Osteocyte (in vitro differentiated cells): ENCODE results near the gene ZNF764. TPM values are rescaled to one million over a fixed set of nuclear protein-coding genes. Genes with fewer than 3 reads are reported as not detected.

Source experiments
- DNase-seq: peaks from one replicate; pipeline ENCODE4 v3.0.0; 2021; ENCODE audit warnings: mixed read lengths; ENCODE audit not compliant: unreplicated experiment; ENCODE audit errors: extremely low spot score
- H3K27ac Mint-ChIP-seq: one replicate; pipeline ENCODE4 v1.8.0; 2021; ENCODE audit warnings: mild to moderate bottlenecking, mixed read lengths; ENCODE audit not compliant: unreplicated experiment
- H3K27me3 Mint-ChIP-seq: one replicate; pipeline ENCODE4 v1.8.0; 2021; ENCODE audit warnings: mixed read lengths; ENCODE audit not compliant: unreplicated experiment
- H3K36me3 Mint-ChIP-seq: one replicate; pipeline ENCODE4 v1.8.0; 2021; ENCODE audit warnings: mixed read lengths; ENCODE audit not compliant: unreplicated experiment
- H3K4me1 Mint-ChIP-seq: one replicate; pipeline ENCODE4 v1.8.0; 2021; ENCODE audit warnings: mixed read lengths; ENCODE audit not compliant: unreplicated experiment
- H3K4me3 Mint-ChIP-seq: one replicate; pipeline ENCODE4 v1.8.0; 2021; ENCODE audit warnings: mild to moderate bottlenecking, moderate library complexity, mixed read lengths; ENCODE audit not compliant: unreplicated experiment
- H3K9me3 Mint-ChIP-seq: one replicate; pipeline ENCODE4 v1.8.0; 2021; ENCODE audit warnings: mixed read lengths; ENCODE audit not compliant: unreplicated experiment
- CTCF ChIP-seq: fragments of 200-600 bp; sonication (generic); IDR thresholded peaks from 2 replicates; pipeline ENCODE4 v1.5.0; 2021; ENCODE audit warnings: antibody characterized with exemption, mild to moderate bottlenecking, moderate library complexity
- long read RNA-seq: library from polyadenylated mRNA; unstranded; transcript quantifications from one replicate; pipeline ENCODE4 v2.0.0, GENCODE V29; 2021
- total RNA-seq: library from RNA; stranded (reverse); gene quantifications from 2 replicates; pipeline ENCODE4 v1.2.1, GENCODE V29; 2021

The ZNF764 gene
- 10.1 and 12.1 TPM in 2 replicates for total RNA-seq
- long read RNA-seq: 0 reads

DNA sequence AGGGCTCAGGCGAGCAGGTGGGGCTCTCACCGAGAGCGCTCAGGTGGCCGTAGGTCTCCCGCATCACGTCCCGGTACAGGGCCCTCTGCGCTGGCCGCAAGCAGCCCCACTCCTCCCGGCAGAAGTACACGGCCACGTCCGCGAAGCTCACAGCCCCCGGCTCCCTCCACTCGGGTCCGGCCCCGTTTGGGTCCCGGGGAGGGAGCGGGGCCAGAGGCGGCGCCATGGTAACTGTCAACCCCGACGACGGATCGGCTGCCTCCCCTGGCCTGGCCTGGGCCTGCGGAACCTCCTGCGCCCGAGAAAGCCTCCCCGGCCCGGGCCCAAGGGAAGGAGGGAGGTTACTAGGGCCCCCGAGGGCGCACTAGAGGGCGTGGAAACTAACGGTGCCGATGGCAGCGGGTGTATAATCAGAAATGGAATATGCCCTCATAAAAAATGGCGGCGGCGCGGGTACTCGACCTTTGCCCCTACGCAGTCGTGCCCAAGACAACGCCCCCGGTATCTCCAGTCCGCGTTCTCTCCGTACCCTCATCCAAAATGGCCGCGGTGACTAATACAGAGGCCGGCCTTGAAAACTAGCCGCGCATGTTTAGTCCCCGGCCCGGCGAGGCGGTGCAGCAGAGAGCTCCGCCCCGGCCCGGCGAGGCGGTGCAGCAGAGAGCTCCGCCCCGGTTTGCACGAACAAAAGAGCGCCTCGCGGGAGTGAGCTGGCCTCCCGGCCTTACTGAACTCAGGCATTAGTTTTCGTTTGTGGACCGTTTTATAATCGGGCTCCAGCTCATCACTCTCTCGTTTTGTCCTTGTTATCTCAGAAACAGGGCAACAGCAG, at the start of gene ZNF764:
Gene ZNF764, minus strand, starts transcription at position 418 of the 832 bp plus-strand sequence. Its CDS starts 192 bp downstream, at position 226.
- H3K27ac Mint-ChIP-seq: peak within 1 kb of the TSS; percentile 91
- peaks cover 21% of the 10 kb centered on the region for H3K4me1 Mint-ChIP-seq
- H3K27me3 Mint-ChIP-seq: no peaks in the 10 kb centered on the region
- peaks cover 14% of the 10 kb centered on the region for H3K36me3 Mint-ChIP-seq
- peak within 1 kb of the TSS; percentile 79 for H3K4me3 Mint-ChIP-seq
- DNase-seq: peak; percentile 98
- H3K9me3 Mint-ChIP-seq: no peaks in the 10 kb centered on the region
- TF ChIP-seq CTCF: no peak

GRCh38 chr16:30606004-30606403, 47.8 kb upstream of the ZNF764 start:
- no peak overlapping the region for H3K4me3 Mint-ChIP-seq
- no peak overlapping the region for H3K27ac Mint-ChIP-seq
- no peaks in the 10 kb centered on the region for H3K9me3 Mint-ChIP-seq
- DNase-seq: no peak
- no peaks in the 10 kb centered on the region for H3K27me3 Mint-ChIP-seq
- TF ChIP-seq CTCF: no peak
- peaks cover 32% of the 10 kb centered on the region for H3K36me3 Mint-ChIP-seq
- H3K4me1 Mint-ChIP-seq: peaks cover 9% of the 10 kb centered on the region

- Mint-ChIP-seq H3K27me3 (no peaks in the 10 kb centered on the region), H3K9me3 (no peaks in the 10 kb centered on the region), H3K27ac (no peak overlapping the region), H3K36me3 (peaks cover 32% of the 10 kb centered on the region), H3K4me1 (peaks cover 6% of the 10 kb centered on the region), H3K4me3 (no peak overlapping the region)
- TF ChIP-seq CTCF: no peak
- no peak for DNase-seq
Observed at GRCh38 chr16:30605158-30605557, 47.0 kb upstream of the ZNF764 start.

- H3K4me3 Mint-ChIP-seq: no peak overlapping the region
- H3K4me1 Mint-ChIP-seq: peaks cover 6% of the 10 kb centered on the region
- H3K27me3 Mint-ChIP-seq: no peaks in the 10 kb centered on the region
- H3K9me3 Mint-ChIP-seq: no peaks in the 10 kb centered on the region
- no peak for DNase-seq
- H3K27ac Mint-ChIP-seq: no peak overlapping the region
- no peak for TF ChIP-seq CTCF
- H3K36me3 Mint-ChIP-seq: peaks cover 32% of the 10 kb centered on the region
Observed at GRCh38 chr16:30604316-30604947, 46.3 kb upstream of the ZNF764 start.

- peaks cover 3% of the 10 kb centered on the region for H3K4me1 Mint-ChIP-seq
- H3K27me3 Mint-ChIP-seq: no peaks in the 10 kb centered on the region
- H3K27ac Mint-ChIP-seq: no peak overlapping the region
- H3K36me3 Mint-ChIP-seq: peaks cover 32% of the 10 kb centered on the region
- DNase-seq: no peak
- H3K9me3 Mint-ChIP-seq: no peaks in the 10 kb centered on the region
- no peak overlapping the region for H3K4me3 Mint-ChIP-seq
- TF ChIP-seq CTCF: no peak
Observed at GRCh38 chr16:30603945-30604315, 45.8 kb upstream of the ZNF764 start.
